GM15510 (cell line): ENCODE results near the gene CAMK2A.

Experiments used
- POLR2A ChIP-seq: IDR thresholded peaks from 3 replicates; pipeline ENCODE4 v1.6.1; 2011; ENCODE audit warnings: borderline replicate concordance; ENCODE audit not compliant: insufficient read length; ENCODE audit errors: extremely low read depth

Gene CAMK2A

GRCh38 chr5:150297934-150298595 is 8.5 kb upstream of the CAMK2A start:
- no peak for TF ChIP-seq POLR2A

DNA sequence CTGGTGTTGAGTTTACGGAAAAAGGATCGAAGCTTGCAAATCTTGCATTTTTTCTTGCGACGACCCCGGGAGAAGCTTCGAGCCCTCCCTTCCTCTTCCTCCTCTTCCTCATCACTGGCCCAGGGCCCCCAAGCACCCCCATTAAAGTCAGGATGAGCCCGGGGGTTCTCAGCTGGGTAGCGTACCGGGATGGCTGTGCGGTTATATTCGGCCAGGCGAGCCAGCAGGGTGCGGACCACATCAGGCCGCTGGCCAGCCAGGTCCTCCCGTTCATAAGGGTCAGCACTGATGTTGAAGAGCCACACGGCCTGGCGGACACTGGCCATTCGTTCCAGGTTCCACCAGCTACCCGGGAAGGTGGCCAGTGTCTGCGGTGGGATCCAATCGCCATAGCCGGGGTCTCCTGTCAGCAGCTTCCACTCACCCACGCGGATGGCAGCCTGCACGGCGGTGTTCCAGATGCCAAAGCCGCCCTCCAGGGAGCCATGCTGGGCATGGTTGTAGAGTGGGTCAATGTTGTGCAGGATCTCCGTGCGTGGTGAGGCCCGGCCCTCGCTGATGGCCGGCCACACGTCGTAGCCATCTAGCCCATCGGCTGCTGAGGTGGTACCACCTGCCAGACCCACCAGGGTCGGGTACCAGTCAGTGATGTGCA is 7.8 kb upstream of the CAMK2A start:
- no peak for TF ChIP-seq POLR2A

GRCh38 chr5:150296496-150296895 is 6.9 kb upstream of the CAMK2A start:
- no peak for TF ChIP-seq POLR2A

- TF ChIP-seq POLR2A, result no peak
Observed at GRCh38 chr5:150295741-150296486, 6.3 kb upstream of the CAMK2A start.

GRCh38 chr5:150295172-150295634 is 5.6 kb upstream of the CAMK2A start:
- TF ChIP-seq POLR2A, result no peak

DNA sequence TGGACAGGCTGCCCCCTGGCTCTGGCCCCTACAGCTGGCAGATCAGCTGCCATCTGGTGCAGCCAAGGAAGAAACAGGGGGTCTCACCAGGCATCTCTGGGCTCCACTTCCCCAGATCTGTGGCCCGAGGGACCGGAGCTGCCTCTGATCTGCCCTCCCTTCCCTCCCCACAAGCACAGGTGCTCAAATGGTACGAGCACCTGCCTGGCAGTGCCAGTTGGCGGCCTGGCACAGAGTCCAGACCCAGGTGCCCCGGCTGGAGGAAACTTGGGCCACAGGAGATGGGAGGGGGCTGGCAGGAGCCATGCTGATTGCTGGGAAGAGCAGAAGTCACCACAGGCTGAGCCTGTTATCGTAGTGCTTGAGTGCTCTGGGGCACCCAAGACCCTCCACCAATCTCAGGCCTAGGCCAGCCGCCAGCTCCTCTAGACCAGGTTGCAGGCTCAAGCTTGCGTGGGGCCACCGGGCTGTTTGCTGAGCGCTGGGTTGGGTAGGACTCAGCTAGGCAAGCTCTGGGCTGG is 5.0 kb upstream of the CAMK2A start:
- TF ChIP-seq POLR2A, result no peak

GRCh38 chr5:150293091-150293941 is 3.7 kb upstream of the CAMK2A start:
- TF ChIP-seq POLR2A, result no peak

DNA sequence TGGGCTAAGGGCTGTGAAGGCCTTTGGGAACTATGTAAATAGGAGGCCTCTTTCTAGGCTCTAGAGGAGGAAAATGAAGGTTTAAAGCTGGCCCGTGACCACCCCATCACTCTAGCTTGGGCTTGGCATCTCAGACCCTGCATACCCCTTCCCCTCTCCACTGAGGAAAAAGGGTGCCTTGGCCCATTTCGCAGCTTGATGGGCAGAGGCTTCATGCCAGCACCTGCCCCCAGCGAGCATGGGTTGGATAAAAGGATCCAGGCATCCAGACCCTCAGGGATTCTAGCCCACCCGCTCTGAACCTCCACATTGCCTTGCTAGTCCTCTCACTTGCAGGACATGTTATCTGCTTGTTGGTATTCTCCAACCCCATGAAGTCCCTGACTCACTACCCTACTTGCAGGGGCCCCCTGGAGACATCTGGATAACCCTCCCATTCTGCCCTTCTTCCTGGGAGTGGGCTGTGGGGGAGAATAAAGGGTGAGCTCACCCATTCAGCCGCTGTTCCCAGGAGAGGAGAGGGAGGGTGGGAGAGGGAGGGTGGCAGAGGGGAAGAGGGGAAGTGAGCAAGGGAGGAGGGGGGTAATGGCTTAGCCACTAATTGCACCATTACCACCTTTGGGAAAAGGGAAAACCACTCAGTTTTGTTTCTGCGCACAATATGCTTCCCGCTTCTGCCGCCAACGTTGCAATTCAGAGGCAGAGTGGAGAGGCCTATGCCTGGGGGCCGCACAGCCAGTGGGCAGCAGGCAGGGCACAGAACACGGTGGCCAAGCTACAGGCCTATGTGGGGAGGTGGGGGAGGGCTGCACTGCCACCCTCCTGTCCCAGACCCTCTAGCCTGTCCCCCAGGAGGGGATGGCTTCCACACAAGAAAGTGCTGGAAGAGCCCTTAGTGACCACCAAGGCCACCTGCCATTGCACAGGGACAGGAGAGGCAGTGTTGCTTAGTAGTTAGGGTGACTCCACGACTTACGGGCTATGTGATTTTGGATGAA is 2.1 kb upstream of the CAMK2A start:
- no peak for TF ChIP-seq POLR2A

DNA sequence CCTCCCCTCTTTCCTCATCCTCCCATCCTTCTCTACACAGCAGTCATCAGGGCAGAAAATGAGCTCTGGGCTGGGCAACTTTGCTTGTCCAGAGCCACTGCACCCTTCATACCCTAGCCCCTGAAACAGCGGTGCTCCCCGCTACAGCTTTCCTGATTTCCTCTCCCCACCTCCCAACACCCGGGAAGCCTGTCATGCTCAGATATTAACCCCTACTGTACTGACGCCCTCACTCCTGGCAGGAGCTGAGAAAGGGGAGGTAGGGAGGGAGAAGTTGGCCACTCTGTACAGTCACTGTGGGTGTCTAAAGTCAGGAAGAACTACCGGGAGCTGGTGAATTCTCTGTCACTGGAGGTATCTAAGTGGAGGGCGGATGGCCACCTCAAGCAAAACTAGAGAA is 782 bp downstream of the CAMK2A start:
- no peak for TF ChIP-seq POLR2A

GRCh38 chr5:150288361-150288760 is 1.2 kb downstream of the CAMK2A start:
- no peak for TF ChIP-seq POLR2A

GRCh38 chr5:150286820-150287219 is 2.8 kb downstream of the CAMK2A start:
- no peak for TF ChIP-seq POLR2A

DNA sequence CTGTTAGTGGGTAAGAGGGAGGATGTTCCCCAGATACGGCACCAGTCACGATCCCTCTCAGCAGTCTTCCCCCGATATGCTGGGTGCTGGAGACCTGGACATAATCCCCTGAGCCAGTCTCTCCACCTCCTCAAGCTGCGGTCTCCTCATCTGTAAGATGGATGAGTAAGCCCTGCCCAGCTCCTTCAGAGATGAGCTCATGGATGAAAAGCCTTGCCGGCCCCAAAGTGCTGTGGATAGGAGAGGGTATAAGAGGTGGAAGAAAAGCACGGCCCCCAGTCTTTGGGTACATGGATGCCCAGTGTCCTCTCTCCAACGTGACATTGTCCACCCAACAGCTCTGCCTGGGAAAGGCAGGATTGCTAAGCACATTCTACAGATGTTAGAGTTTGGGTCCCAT is 4.5 kb downstream of the CAMK2A start:
- TF ChIP-seq POLR2A, result no peak

GRCh38 chr5:150284311-150284710 is 5.3 kb downstream of the CAMK2A start:
- TF ChIP-seq POLR2A, result no peak
